Activated effector memory CD4-positive, alpha-beta T cell treated with Interleukin-2 at 50 U/mL for 16 hours (primary cell): Measurements from ENCODE around the gene PI4K2B.
"Not testable (repeated sequence)": the region's sequence is repeated elsewhere in the genome, so short reads cannot be mapped to it uniquely, and the experiment has no call there.

Experiments
- DNase-seq: peaks from one replicate; pipeline ENCODE4 v3.0.0-alpha.2; 2020

The PI4K2B gene

DNA sequence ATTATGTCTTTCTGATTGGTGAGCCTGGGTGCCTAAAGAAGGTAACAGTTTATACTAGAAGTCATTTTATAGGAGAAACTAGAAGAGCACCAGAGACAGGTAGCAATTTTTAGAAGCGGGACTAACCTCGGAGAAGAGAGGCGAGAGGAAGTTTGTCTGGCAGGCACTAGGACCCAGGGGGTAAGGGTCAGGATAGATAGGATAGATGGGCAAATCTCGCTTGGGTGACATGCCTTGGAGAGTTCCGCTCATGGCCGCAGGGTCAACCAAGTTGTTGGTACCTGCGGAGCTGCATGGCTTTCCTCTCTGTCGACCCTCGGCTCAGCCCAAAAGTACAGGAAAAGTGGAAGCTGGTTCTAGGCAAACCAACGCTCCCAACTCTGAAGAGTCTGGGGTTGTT lies 11.3 kb downstream of the PI4K2B start:
- no peak for DNase-seq

DNA sequence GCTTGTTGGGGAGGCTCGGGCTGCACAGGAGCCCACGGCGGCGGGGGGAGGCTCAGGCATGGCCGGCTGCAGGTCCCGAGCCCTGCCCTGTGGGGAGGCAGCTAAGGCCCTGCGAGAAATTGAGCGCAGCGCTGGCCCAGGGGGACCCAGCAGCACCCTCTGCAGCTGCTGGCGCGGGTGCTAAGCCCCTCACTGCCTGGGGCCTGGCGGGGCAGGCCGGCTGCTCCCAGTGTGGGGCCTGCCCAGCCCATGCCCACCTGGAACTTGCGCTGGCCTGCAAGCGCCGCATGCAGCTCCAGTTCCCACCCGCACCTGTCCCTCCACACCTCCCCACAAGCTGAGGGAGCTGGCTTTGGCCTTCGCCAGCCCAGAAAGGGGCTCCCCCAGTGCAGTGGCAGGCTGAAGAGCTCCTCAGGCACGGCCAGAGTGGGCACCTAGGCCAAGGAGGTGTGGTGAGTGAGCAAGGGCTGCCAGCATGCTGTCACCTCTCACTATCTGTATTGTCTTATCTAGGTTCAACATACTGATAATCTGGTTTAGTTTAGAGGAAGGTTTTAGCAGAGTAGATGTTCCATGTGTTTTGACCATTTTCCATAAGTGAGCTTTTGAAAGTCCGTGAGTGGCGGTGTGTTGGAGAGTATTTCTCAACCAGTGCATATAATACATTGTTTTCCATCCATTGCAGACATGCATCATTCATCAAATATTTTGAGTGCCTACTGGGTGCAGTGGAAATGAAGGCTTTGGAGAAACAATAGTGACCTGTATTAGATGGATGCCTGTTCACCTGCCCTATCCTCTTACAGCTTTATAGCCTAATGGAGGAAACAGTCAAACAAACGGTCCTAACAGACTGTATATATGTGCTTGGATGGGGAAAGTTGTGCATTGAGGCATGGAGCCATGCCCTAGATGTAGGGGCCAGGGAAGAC lies 13.1 kb downstream of the PI4K2B start:
- no peak for DNase-seq

DNA sequence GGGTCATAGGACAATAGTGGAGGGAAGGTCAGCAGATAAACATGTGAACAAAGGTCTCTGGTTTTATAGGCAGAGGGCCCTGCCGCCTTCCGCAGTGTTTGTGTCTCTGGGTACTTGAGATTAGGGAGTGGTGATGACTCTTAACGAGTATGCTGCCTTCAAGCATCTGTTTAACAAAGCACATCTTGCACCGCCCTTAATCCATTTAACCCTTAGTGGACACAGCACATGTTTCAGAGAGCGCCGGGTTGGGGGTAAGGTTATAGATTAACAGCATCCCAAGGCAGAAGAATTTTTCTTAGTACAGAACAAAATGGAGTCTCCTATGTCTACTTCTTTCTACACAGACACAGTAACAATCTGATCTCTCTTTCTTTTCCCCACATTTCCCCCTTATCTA lies 15.0 kb downstream of the PI4K2B start:
- not testable (repeated sequence) for DNase-seq

DNA sequence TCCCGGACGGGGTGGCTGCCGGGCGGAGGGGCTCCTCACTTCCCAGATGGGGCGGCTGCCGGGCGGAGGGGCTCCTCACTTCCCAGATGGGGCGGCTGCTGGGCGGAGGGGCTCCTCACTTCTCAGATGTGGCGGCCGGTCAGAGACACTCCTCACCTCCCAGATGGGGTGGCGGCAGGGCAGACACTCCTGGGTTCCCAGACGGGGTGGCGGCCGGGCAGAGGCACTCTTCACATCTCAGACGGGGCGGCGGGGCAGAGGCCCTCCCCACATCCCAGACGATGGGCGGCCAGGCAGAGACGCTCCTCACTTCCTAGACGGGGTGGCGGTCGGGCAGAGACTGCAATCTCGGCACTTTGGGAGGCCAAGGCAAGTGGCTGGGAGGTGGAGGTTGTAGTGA lies 15.7 kb downstream of the PI4K2B start:
- DNase-seq: not testable (repeated sequence)

DNA sequence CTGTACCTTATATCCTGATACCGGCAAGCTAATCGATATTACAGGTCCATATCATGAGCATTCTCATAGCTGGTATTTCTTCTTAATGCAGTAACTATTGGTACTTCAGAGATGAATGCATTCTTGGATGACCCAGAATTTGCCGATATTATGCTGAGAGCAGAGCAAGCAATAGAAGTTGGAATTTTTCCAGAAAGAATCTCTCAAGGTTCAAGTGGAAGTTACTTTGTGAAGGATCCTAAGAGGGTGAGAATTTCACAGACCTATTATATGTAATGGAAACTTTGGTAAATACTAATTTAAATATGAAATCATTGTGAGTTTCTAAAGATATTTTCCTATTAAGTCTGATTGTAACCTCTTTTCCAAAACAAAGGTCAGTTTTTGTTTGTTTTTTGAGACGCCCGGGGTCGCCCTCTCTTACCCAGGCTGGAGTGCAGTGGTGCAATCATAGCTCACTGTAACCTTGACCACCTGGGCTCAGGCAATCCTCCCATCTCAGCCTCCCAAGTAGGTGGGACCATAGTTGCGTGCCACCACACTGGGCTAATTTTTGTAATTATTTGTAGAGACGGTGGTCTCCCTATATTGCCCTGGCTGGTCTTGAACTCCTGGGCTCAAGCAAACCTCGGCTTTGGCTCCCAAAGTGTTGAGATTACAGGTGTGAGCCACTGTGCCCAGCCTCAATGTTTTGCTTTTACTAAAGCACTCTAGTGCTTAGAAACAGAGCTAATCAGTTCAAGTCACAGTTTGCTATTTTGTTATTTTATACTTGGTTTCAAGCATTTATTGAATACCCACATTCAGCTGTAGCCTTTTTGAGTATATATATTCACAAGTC lies 18.6 kb downstream of the PI4K2B start:
- DNase-seq: no peak

DNA sequence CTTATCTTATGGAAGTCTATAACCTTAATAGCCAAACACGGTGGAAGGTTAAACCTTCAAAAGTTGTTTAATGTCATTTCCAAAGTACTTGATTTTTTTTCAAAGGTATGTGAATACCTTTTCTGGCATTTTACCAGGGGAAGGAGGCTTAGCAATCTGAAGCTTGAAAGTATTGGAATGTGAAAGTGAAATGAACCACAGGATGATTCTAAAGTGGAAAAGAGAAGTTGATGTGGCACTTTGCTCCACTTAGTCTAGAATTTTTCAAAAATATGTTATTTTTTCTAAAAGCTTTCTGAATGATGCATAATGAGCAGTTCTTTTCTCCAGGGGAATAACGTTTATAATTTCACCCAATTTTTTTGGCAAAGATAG lies 19.2 kb downstream of the PI4K2B start:
- no peak for DNase-seq

DNA sequence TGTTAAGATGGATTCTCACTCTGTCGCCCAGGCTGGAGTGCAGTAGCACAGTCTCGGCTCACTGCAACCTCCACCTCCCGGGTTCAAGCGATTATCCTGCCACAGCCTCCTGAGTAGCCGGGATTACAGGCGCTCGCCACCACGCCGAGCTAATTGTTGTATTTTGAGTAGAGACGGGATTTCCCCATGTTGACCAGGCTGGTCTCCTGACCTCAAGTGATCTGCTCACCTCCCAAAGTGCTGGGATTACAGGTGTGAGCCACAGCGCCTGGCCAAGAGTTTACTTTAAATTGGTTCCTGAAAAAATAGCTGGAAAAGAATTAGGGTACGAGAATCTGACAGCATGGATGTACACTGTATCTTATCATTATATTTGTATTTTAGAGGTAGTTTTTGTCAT lies 20.0 kb downstream of the PI4K2B start:
- not testable (repeated sequence) for DNase-seq

DNA sequence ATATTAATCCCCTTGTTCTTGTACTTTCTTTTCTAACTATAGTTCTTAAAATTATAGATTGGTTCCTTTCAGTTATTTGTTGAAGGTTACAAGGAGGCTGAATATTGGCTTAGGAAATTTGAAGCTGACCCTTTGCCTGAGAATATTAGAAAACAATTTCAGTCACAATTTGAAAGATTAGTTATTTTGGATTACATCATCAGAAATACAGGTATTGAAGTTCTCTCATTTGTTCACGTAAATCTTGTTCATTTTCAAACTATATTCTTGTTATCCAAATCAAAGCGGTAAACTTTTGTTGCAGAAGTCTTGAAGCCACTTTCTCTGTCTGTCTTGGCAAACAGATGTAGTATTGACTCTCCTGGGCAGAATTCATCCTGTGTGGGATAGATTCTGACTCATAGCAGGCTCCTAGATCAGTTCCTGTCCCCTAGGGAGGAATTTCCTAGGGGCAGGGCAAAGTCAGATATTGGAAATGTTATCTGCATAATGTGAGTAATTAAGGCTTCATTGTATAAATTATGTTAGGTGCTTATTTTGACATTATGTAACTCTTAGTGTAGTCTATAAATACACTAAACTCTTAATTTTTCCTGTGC lies 25.2 kb downstream of the PI4K2B start:
- no peak for DNase-seq

DNA sequence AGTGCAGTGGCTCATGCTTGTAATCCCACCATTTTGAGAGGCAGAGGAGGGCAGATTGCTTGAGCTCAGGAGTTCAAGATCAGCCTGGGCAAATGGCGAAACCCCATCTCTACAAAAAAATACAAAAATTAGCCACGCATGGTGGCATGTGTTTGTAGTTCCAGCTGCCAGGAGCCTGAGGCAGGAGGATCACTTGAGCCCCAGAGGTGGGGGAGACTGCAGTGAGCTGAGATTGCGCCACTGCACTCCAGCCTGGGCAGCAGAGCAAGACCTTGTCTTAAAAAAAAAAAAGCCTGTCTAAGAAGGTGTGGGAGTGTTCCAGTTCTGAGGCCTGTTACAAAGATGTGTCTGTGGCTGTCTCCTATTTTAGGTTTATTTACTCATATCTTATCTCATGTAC lies 38.0 kb downstream of the PI4K2B start:
- DNase-seq: no peak

DNA sequence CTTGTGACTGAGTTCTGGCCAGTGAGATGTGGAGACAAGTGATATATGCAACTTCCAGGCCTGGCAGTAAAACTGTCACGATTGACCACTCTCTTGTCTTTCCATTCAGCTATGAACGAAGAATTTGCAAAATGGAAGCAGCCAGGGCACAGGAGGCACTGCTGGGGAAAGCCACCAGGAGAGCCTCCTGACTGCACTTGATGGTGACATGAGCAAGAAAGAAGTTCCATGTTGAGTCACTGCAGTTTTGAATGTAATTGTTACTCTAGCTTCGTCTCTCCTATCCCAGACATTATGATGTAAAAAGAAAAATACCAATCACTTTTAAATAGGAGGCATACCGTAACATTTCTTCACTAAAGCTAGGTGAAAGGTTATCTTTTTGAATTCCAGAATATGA lies 46.4 kb downstream of the PI4K2B start:
- DNase-seq: no peak

DNA sequence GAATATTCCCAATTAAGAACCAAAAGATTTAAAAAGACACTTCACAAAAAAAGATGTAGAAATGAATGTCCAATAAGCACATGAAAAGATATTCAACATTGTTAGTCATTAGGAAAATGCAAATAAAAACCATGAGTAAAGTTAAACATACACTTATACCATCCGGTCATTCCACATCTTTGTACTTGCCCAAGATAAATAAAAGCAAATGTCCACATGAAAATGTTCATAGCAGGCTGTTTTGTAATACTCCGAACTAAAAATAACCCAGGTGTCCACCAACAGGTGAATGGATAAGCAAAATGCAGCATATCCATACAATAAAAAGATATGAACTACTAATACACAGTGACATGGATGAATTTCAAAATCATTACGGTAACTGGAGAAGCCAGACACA lies 50.1 kb downstream of the PI4K2B start:
- DNase-seq: no peak

DNA sequence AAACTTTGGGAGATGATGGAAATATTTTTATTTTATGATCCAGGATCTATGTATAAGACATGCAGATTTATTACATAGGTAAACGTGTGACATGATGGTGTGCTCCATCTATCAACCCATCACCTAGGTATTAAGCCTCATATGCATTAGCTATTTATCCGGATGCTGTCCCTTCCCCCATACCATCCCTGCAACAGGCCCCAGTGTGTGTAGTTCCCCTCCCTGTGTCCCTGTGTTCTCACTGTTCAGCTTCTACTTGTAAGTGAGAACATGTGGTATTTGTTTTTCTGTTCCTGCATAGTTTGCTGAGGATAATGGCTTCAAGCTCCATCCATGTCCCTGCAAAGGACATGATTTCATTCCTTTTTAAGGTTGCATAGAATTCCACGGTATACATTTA lies 50.6 kb downstream of the PI4K2B start:
- no peak for DNase-seq

DNA sequence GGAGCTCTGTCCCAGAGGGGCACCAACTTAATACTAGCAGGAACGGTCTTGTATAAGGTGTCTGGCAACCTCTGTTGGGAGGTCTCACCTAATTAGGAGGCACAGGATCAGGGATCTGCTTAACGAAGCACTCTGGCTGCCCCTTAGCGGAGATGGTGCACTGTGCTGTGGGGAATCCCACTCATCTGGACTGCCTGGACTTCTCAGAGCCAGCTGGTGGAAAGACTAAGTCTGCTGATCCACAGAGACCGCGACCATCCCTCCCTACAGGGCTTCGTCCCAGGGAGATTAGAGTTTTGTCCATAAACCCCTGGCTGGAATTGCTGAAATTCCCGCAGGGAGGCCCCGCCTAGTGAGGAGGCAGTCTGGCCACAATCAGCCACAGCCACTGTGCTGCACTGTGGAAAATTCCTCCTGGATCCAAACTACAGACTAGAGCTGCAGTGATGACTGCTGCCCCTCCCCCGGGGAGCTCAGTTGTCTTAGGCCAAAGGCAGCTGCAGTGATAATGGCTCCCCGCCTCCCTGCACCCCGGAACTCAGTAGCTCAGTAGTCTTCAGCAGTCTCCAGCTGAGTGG lies 56.7 kb downstream of the PI4K2B start:
- no peak for DNase-seq

DNA sequence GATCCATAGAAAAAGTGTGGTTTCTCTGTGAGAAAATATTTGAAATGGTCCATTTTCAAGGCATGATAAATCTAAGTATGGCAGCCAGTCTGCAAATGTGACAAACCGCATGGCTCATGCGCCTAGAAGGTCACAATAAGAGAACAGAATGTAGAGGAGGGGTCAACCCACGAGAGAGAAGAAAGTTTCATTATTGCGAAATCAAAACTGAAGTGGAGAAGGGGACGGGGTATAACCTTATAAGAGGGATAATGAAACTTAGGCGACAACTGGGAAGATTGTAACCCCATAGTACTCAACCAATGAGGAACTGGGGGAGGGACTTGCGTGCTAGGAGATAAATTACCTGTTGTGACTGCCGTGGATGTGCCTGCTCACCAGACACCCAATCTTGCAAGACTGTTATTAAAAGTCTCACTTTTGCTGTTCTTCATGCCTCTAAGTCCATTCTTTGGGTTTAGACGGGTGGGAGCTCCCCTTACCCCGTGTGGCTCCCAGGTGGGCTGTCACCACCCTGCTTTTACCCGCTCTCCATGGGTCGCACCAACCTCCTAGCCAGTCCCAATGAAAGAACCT lies 57.4 kb downstream of the PI4K2B start:
- no peak for DNase-seq

DNA sequence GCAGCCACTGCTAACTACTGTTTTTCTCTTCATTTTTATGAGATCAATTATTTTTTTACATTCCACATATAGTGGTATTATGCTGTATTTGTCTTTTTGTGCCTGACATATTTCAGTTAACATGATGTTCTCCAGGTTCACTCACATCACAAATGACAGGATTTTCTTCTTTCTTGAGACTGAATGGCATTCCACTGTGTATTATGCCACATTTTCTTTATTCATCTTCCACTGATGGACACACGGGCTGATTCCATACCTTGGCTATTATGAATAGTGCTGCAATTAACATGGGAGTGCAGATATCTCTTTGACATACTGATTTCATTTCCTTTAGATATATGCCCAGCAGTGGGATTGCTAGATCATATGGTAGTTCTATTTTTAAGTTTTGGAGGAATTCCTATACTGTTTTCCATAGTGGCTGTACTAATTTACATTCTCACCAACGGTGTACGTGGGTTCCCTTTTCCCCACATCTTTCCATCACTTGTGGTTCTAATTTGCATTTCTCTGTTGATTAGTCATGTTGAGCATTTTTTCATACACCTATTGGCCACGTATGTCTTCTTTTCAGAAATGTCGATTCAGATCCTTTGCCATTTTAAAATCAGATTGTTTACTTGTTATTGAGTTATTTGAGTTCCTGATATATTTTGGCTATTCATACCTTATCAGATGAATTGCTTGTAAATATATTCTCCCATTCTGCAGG lies 63.9 kb downstream of the PI4K2B start:
- DNase-seq: no peak

DNA sequence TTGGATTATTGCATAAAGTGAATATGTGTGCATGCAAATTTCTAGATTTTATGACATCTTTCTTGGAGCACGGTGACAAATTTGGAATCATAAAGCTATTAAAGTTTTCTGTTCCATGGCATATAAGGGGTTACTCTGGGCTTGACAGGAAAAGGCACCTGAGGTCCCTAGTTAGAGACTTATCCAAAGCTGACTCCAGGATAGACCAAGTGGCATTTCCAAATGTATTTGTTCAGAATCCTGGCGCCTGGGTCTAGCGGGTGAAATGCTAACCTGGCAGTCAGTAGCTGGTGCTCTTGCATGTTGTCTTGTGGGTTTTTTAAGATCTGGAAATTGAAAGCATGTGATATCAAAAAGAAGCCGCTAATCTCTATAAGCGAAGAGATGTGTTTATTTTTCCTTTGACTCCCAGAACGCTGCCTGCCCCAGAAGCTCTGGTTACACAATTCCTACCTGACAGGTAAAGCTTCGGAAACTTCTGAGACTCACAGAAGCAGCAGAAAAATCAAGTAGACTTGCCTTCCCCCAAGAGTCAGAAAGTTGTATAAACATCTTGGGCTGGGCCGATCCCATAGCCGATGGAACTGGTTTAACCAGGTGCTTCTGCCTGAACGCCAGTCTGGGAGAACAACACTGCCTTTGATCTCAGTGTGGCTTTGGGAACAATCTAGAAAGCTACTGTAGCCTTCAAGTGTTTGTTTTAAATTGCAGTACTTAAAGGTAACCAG lies 65.8 kb downstream of the PI4K2B start:
- no peak for DNase-seq

DNA sequence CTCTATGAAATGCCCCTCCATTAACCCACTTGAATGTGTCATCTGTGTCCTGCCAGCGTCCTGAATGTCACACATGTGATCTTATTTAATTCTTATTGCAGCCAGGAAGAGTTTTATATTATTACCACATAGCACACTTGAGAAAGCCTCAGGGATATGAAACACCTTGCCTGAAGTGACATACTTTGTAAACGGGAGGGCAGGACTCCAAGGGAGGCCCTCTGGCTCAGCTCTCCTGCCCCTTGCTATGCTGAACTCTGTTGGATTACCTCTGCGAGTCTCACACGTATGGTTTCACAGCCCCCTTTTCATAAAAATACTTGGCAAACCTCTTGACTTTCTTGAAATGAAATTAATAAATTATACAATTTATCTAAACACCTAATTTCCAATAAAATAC lies 67.6 kb downstream of the PI4K2B start:
- no peak for DNase-seq

DNA sequence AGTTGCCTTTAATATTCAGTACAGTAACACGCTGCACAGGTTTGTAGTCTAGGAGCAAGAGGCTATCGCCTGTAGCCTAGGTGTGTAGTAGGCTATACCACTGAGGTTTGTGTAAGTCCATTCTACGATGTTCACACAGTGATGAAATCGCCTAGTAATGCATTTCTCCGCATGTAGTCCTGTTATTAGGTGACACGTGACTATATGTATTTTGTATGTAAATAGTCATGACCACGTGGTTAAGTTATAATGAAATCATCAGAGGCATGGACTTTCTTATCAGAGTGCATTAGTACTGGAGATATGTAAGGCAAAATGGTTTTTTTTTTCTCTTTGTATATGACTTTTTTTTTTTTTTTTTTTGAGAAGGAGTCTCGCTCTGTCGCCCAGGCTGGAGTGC lies 68.8 kb downstream of the PI4K2B start:
- DNase-seq: no peak

DNA sequence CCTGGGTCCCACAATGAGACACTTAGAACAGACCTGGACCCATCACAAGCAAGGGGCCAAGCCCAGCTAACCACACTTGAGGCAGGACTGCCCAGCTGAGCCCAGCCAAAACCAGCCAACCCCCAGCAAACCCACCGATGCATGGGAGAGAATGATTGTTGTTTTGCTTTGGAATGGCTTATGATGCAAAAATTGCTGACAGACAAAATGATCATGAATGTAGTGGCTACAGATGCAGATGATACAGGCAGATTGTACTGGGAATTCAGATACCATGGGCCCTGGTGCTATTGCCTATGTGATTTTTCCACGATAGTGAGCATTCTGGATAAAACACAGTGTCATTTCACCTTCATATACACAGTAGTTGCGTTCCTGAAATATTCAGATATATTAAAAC lies 69.7 kb downstream of the PI4K2B start:
- DNase-seq: no peak

DNA sequence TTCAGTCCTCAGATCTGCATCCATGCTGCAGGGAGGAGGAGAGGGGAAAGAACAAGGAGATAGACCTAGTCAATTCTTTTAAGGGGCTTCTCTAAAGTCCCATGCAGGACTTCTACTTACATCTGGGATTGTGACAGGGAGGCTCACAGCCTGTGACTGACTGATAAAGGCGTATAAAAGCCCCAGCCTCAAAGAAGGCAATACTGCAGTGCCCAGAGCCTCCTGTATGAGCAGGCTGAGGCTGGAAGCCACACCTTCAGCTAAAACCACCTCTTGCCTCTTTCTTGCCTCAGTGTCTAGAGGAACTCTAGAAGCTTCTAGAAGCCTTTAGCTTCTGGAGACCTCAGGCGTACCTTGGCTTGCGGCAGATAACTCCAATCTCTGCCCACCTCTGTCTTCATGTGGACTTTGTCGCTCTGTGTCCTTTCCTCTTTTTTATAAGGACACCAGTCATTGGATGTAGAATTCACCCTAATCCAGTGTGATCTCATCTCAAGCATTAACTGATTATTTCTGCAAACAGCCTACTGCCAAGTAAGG lies 72.8 kb downstream of the PI4K2B start:
- DNase-seq: no peak

DNA sequence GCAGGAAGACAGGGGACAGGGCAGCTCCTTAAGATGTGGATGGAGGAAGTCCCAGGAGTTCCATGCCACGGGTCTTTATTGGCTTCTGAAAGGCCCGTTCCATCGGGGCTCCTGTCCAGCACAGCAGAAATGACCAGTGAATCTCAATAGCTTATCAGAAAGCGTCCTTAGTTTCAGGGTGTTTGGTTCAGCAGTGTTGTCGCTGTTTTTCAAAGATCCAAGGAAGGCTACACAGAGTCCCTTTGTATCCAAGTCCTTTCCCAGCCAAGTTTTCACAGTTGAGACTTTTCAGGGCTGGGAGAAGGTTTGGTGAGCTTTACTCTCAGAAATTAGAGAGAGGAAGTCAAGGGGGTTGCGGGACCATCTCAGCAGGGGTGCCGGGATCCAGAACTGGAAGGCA lies 73.8 kb downstream of the PI4K2B start:
- DNase-seq: no peak
